Right kidney (tissue), 1 donor: Measurements from ENCODE around the gene NFATC3.

ENCODE experiments used
- DNase-seq: peaks from one replicate; pipeline ENCODE4 v3.0.0-alpha.2; 2016

Gene NFATC3

DNA sequence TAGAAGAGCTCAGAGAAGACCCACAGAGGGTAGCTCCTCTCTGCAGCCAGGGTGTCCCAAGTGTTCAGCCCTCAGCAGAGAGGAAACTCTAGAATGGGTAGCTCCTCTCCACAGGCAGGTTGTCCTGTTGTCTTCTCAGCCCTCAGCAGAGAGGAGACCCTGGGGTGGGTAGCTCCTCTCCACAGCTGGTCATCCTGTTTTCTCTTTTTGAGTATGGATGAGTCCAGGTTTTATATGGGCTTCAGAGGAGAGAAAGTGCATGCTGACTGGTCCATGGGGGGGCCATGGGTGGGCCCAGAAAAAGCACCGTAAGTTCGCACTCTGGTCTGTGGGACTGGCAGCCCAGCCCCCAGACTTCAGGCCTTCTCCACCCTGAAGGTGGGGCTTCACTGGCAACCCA lies 102.3 kb downstream of the NFATC3 start:
- DNase-seq, result no peak

GRCh38 chr16:68188170-68188569 lies 103.0 kb downstream of the NFATC3 start:
- no peak for DNase-seq

- DNase-seq, result no peak
These were observed 104.9 kb downstream of the NFATC3 start for GRCh38 chr16:68190081-68190480.

GRCh38 chr16:68190736-68191510 lies 105.8 kb downstream of the NFATC3 start:
- no peak for DNase-seq

DNA sequence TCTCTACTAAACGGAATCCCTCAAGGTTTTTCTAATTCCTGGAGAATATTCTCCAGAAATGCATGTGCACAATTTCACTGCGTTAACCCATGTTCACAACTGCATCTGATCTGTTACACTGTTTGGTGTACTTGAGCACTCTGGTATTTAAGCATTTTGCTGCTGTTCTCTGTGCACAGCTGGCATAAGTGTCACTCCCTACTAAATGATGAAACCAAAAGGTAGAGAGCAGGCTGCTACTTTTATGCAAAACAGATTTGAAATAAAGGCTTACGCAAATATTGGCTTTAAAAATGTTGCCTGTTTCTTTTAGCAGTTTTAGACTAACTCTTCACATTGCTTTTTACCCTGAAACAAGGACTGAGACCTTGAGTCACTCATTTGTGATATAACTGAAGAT lies 109.1 kb downstream of the NFATC3 start:
- no peak for DNase-seq

- DNase-seq, result no peak
These were observed 112.1 kb downstream of the NFATC3 start for GRCh38 chr16:68197250-68197649.

DNA sequence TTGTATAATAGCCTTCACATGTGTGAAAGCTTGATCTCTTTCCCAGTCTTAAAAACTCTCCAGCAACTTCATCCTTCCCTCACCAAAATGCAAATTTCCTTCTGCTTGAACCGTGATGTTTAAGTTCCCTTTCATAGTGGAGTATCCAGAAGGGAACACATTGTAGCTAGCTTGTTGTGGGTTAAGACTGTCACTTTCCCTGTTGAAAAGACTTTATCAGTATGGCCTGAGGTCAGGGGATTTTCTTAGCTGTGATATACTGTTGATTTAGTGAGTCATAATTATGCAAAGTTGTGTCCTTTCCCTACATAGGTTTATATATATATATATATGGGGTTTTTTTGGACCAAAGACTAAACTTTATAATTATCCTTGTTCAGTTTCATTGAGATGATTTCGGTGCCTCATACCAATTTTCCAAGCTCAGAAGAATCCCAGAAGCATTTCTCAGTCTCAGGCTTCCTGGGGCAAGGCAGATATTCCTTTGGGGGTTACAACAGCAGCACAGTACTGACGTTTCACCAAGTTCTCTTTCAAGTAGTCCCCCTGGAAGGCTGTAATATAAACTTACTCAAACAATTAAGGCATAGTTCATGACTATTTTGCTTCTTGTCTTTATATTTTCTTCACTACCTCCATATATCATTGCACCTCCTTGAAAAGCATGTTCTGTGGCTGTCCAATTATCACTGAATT lies 115.1 kb downstream of the NFATC3 start:
- no peak for DNase-seq

DNA sequence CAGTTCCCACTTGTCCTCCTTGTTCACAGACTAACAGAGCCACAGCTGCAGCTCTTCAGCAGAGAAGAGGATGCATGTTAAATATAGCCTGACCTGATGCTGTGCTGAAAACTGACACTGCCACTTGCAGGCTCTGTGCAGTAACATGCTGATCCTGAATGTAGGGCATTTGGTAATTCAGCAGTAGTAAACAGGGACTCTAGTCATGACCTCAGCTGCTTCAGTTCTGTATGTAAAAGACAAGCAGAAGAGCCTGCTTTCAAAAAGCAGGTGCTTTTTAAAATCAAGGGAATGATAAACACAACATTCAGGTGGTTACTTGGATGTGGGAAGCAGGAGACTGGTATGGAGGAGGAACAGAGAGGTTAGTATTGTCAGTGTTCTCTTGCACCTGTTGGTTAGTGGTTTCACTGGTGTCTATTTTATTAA lies 116.9 kb downstream of the NFATC3 start:
- no peak for DNase-seq

DNA sequence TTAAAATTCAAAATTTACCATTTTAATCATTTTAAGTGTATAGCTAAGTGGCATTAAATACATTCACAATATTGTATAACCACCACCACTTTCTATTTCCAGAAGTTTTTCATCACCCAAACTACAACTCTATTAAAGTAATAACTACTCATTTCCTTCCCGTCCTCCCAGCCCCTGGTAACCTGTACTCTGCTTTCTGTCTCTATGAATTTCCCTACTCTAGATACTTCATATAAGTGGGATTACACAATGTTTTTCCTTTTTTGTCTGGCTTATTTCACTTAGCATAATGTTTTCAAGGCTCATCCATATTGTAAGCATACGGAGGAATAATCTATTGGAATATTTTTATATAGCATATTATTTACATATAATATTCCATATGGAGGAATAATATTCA lies 121.1 kb downstream of the NFATC3 start:
- no peak for DNase-seq

GRCh38 chr16:68214726-68215125 lies 129.6 kb downstream of the NFATC3 start:
- DNase-seq, result no peak

DNA sequence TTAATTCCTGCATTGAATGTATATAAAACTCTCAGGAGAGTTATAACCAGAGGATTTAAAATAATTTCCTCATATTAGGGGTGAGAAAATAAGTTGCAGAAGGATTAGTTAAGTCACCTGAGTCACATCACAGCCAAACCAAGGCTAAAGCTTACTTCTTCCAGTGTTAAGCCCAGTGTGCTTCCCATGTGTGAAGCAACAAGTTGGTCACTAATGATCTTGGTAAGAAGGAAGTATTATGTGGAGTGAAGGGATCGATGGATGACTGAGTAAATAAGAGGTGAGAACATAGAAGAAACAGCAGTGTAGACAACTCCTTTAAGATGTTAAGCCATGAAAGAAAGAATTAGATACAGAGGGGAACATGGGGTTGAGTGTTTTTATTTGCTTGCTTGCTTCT lies 130.1 kb downstream of the NFATC3 start:
- DNase-seq, result no peak

DNA sequence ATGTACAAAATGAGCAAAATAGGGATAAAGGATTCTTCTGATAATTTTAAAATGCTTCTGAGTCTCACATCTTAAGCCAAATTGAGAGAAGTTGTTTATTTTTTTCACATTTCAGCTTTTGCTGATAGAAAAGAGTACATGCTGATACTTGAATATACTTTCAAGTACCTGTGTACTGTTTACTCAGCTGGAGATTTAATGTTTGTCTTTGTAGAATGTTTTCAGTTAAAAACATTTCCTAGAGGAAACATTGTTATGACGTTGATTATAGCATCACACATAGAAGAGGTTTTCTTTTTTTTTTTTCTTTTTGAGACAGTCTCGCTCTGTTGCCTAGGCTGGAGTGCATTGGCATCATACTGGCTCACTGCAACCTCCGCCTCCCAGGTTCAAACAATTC lies 131.1 kb downstream of the NFATC3 start:
- no peak for DNase-seq

GRCh38 chr16:68217506-68217905 lies 132.3 kb downstream of the NFATC3 start:
- no peak for DNase-seq

- DNase-seq, result no peak
These were observed 134.7 kb downstream of the NFATC3 start for GRCh38 chr16:68219725-68220351.

- DNase-seq, result no peak
These were observed 137.9 kb downstream of the NFATC3 start for GRCh38 chr16:68223072-68223471.

DNA sequence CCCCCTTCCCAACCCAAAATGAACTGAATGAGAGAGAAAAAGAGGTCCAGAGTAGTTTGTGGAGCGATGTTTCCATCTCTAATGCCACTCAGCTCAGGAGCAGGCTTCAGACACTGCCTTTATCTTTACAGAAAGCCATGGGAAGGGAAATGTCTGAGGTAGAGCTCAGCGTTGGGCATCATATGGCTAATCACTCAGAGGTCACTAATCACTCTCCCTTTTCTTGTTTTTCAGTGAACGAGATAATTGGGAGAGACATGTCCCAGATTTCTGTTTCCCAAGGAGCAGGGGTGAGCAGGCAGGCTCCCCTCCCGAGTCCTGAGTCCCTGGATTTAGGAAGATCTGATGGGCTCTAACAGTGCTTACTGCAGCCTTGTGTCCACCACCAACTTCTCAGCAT lies 140.9 kb downstream of the NFATC3 start:
- DNase-seq, result no peak

GRCh38 chr16:68227183-68227793 lies 142.1 kb downstream of the NFATC3 start:
- no peak for DNase-seq

DNA sequence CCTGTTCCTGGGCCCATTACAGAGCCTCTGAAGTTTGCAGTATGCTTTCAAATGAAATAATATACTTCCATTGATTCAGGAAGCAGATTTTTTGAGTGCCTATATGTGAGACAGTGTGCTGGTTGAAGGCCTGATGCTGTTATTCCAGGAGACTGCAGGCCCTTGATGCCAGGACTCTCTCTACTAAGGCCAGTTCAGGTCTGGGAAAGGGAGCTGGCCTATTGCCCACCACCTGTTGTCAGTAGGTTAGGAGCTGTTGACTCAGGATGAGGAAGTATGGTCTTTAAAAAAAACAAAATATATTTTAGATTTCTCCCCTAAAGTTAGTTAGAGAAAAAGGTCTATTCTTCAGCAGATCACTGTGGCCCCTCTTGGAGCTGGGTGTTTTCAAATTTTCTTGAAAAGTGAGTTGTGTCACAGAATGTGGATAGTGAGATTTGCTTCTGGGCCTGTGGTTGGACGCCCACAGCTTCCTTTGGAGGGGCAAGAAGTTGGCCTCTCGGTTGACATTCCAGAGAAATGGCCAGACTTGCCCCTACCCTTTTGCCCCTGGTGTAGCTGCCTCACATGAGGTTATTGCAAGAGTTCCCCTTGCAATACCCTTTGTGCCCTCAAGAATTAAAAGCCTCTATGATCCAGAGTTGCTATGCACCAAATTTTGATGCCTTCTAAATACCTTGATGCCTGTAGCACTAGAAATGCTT lies 142.8 kb downstream of the NFATC3 start:
- DNase-seq, result no peak

DNA sequence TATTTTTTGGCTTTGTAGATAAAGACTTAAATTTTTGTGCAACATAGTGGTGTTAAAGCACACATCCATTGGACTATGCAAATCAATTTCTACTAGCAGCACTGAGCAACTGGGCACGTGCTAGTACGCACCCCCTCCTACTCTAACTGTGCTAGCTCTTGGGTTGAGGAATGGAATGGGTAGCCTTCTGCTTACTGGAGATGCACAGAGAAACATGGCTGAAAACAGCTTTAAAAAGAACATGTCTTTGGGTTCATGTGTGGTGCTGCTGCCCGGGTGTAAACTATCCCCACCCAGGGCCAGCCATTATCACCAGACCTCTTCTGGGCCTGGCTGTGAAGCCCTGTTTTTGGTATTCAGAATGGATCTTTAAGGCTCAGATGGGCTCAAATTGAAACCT lies 143.5 kb downstream of the NFATC3 start:
- no peak for DNase-seq

DNA sequence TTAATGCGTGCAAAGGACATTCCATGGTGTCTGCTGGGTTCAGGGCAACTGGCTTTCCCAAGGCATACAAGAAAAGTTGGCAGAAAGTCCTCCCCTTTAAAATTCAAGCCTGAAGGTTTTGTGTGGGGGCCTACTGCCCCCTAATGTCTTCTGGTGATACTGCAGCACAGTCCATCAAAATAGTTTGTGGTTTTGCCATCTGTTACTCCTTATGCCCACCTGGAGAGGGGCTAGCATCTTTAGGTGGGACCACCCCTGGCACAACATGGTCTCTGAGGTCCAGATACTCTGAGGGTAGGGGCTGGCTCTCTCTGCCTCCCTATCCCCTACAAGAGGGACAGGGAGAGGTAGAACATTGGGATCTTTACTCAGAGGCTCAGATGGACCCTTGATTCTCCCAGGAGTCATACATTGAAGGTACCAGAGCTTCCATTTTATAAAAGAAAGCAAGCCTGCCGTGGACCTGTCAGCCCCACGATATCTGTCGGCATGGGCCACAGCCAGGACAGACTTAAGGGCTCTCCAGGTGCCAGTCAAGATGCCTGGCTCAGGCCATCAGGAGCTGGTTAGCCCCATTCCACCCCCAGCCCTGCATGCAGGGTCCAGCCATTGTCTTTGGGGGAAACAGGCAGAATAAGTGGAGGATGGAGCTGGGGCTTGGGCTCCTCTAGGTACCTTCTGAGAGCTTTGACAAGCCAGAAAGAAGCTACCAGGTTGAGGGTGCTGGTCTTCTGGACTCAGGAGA lies 144.4 kb downstream of the NFATC3 start:
- peak; percentile 38 for DNase-seq

DNA sequence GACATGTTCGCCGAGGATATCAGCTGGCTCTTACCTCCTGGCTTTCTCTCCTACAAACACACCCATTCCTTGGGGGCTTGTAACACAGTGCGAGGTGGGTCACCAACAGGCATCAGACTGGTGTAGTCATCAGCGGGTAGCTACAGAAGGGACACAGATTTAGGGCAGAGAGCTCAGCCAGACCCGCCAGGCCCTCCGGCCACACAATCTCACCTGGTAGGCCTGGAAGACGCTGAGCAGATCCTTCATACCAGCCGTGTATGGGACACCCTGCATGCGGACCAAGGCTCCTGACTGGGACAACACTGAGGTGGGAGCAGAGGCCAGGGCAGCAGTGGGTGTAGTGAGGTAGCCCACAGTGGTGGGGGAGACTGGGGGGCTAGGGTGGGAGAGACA lies 145.0 kb downstream of the NFATC3 start:
- DNase-seq, result no peak

- DNase-seq, result no peak
These were observed 145.8 kb downstream of the NFATC3 start for GRCh38 chr16:68230956-68231355.
